Dermis blood vessel endothelial cell (primary cell): ENCODE measurements around the gene SLC37A4. TPM values are rescaled to one million over a fixed set of nuclear protein-coding genes. Genes with fewer than 3 reads are reported as not detected.
"Not testable (repeated sequence)": the region's sequence is repeated elsewhere in the genome, so short reads cannot be mapped to it uniquely, and the experiment has no call there.

ENCODE experiments used
- DNase-seq: peaks from one replicate; pipeline ENCODE4 v3.0.0; 2010
- total RNA-seq: library from RNA; depleted of rRNA; stranded (reverse); fragments of >200 nt; gene quantifications from 2 replicates; pipeline ENCODE4 v1.2.3, GENCODE V29; 2014

The SLC37A4 gene
- total RNA-seq, 1 donor from 2014 or later, result 18.4 TPM

- no peak for DNase-seq
Measured at GRCh38 chr11:119016216-119017009, 14.3 kb downstream of the SLC37A4 start.

DNA sequence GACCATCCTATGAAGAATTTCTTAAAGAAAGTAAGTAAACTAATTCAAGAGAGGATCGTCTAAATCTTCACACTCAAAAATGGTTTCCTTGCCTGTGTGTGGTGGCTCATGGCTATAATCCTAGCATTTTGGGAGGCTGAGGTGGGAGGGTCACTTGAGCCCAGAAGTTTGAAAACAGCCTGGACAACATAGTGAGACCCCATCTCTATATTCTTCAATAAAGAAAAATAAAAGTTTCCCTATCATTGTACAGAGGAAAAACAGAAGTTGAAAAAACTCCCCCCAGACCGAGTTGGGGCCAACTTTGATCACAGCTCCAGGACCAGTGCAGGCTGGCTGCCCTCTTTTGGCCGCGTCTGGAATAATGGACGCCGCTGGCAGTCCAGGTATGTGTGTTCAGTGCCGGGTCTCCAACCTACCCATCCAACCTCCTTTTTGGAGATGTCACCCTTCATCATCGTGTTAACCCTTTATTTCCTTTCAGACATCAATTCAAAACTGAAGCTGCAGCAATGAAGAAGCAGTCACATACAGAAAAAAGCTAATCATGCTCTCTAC is 15.5 kb downstream of the SLC37A4 start:
- DNase-seq, result peak; percentile 16

DNA sequence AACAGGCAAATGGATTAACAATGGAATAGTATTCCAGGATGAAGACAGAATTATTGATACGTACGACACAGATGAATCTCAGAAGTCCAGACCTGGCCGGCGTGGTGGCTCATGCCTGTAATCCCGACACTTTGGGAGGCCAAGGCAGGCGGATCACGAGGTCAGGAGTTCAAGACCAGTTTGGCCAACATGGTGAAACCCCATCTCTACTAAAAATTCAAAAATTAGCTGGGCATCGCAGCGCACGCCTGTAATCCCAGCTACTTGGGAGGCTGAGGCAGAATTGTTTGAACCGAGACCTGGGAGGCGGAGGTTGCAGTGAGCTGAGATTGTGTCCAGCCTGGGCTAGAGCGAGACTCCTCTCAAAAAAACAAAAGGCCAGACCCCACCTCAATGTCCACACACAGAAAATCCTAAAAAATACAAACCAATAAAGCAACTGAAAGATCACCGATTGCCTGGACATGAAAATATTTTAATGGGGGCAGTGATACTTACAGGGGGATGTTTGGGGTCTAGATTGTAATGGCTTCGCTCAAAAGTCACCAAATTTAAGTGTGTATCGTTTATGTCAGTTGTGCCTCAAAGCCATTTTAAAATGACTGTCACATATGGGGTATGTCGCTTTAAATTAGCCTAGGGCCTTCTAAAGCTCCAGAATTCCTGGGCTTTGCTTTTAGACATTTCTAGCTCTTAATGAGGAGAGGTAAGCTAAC is 16.3 kb downstream of the SLC37A4 start:
- DNase-seq, result no peak

DNA sequence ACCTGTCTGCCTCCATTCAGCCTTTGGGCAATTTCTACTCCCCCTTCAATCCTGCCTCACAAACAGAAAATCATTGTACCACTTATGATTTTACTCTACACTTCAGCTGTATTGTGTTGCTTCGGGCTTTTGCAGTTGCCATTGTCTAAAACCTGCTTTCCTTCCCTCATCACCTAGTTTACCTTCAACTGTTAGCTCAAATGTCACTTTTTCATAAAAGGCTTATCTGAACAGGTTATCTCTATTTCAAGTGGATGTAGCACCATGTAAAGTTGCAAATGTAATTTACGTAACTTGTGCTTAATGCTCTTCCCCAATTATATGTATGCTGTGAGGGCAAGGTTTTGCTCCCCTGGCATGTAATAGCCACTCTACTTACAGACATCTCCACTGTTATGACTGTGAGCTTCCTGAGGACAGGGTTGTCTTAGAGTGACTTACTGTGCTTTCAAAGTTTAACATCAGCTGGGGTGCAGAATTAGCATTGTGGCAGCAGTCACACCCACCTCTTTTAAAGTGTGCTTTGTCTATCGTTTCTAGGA is 18.0 kb downstream of the SLC37A4 start:
- no peak for DNase-seq

DNA sequence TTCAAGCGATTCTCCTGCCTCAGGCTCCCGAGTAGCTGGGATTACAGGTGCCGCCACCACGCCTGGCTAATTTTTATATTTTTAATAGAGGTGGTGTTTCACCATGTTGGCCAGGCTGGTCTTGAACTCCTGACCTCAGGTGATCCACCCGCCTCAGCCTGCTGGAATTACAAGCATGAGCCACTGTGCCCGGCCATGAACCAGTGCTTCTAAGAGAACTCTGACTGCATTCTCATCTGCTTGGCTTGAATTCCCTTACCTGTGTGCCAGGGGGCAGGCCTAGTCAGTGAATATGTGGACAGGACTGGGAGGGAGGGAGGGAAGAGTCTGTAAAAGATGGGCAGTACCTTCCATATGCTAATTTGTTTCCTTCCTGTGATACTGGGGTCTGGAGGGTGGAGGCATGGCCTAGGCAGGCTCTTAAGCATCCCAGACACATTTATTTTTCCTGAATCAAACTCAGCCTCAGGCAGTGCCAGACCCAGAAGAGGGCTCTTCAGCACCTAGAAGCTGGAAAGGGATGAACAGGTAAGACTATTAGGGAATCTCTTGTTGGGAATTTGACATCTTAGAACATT is 19.1 kb downstream of the SLC37A4 start:
- DNase-seq, result no peak

DNA sequence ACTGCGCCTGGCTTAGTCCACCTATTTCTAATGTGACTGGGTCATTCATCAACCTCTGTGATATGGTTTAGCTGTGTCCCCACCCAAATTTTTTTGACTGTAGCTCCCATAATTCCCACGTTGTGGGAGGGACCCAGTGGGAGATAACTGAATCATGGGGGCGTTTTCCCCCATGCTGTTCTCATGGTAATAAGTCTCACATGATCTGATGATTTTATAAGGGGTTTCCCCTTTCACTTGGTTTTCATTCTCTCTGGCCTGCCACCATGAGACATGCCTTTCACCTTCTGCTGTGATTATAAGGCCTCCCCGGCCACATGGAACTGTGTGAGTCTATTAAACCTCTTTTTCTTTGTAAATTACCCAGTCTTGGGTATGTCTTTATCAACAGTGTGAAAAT is 24.0 kb downstream of the SLC37A4 start:
- no peak for DNase-seq

GRCh38 chr11:119000906-119001305 is 29.8 kb downstream of the SLC37A4 start:
- DNase-seq, result no peak

DNA sequence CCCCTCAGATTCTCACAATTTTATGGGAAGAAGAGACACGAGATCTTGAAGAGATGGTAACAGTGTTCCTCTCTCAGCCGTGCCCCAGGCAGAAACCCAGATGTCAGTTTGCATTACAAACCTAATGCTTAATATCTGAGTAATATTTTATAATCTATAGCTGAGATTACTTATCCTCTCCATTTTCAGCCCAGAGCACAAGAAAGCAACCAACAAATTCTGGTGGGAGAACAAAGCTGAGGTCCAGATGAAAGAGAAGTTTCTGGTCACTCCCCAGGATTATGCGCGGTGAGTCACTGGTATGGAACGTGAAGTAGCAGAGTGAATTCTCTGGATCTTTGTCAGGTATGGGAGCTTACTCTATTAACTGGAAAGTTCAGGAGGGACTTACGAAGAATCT is 31.9 kb downstream of the SLC37A4 start:
- DNase-seq, result peak; percentile 71

- DNase-seq, result peak; percentile 22
Measured at GRCh38 chr11:118998388-118998717, 32.3 kb downstream of the SLC37A4 start.

DNA sequence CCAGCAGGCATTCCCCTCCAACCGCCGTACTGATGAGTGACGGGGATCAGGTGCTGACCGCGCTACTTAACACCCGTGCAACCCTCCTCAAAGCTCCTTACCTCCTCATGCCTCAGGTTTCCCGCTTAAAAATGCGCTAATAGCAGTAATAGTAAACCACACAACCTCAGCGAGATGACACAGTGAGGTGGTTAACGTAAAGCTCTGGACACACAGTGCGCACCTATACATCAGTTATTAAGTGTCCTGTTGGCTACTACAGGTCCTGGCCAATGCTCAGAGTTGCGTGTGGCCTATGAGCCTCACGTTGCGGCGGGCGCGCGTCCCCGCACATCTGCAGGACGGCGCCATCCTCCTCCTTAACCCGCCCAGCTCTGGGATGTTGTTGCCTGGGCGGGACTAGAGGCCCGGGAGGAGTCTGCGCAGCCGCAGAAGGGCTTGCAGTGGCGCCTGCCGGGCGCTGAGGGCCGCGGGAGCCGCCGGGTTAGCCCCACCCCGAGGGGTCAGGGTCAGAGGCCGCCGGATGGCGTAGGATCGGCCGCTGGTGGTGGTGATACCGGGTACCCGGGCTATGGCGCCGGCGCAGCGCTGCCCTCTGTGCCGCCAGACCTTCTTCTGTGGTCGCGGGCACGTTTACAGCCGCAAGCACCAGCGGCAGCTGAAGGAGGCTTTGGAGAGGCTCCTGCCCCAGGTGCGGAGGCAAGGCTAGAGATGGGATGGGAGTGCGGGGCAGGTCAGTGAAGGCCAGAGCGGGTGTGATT is 32.9 kb downstream of the SLC37A4 start, which contains the start of gene CENATAC:
Gene CENATAC, plus strand, starts transcription at position 512 of the 761 bp plus-strand sequence. Its CDS starts 60 bp downstream, at position 572.
- peak; percentile 91 for DNase-seq

DNA sequence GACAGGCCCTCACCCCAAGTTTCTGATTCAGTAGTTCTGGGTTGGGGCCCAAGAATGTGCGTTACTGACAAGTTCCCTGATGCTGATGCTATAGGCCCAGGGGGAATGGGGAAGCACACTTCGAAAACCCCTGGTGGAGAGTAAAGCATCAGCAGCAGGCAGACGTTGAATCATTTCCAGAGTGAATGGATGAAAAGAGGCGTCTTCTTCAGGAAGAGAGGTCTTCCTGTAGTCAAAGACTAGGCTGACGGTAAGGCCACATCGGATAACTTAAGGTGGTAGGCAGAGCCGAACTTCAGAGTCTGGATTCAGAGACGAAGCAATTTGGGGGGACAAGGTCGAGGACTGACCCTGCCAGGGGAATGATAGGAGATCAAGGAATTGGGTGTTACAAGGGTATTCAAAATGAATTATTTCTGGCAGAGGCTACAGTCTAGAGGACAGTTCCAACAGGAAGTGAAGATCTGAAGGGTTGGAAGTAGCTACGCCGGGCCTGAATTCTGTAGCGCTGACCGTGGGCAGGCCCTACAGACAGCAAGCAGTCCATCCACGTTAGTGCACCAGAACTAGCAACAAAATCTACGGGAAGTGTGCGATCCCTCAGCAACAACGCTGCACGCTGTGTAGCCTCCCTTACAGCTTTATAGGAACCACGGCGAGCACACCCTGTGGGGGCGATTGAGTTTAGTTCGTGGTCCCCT is 33.6 kb downstream of the SLC37A4 start:
- peak; percentile 47 for DNase-seq

DNA sequence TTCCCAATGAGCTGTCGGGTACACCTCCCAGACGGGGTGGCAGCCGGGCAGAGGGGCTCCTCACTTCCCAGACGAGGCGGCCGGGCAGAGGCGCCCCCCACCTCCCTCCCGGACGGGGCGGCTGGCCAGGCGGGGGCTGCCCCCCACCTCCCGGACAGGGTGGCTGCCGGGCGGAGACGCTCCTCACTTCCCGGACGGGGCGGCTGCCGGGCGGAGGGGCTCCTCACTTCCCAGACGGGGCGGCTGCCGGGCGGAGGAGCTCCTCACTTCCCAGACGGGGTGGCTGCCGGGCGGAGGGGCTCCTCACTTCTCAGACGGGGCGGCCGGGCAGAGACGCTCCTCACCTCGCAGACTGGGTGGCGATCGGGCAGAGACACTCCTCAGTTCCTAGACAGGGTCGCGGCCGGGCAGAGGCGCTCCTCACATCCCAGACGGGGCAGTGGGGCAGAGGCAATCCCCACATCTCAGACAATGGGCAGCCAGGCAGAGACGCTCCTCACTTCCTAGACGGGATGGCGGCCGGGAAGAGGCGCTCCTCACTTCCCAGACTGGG is 39.1 kb downstream of the SLC37A4 start:
- DNase-seq, result not testable (repeated sequence)

DNA sequence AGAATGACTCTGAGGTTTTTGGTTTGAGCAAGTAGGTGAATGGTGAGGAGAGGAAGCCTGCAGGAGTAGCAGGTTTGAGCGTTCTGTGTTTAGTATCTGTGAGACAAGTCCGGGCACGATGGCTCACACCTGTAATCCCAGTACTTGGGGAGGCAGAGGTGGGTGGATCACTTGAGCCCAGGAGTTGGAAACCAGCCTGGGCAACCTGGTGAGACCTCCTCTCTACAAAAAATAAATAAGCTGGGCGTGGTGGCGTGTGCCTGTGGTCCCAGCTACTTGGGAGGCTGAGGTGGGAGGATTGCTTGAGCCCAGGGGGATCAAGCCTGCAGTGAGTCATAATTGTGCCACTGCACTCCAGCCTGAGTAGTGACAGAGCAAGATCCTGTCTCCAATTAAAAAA is 42.4 kb downstream of the SLC37A4 start:
- DNase-seq, result no peak

DNA sequence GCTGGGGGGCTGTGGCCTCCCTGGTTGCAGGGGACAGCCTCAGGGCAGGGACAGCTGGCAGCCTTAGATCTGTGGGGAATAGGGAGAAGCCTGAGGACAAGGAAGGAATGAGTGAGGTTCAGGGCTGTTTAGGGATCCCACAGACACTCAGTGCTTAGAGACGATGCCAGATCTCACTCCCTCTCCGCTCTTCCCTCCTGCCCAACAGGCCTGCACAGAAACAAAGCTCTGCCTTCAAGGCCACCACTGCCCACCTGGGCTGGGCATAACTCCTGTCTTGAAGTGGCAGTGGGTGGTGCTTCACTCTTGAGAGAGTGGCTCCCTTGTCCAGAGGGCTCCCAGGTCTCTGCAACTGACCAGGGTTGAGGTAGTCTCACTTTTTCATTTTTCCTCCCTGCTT is 45.9 kb downstream of the SLC37A4 start:
- DNase-seq, result no peak

GRCh38 chr11:118984337-118984736 is 46.3 kb downstream of the SLC37A4 start:
- not testable (repeated sequence) for DNase-seq

- peak; percentile 11 for DNase-seq
Measured at GRCh38 chr11:118980191-118980881, 50.3 kb downstream of the SLC37A4 start.

DNA sequence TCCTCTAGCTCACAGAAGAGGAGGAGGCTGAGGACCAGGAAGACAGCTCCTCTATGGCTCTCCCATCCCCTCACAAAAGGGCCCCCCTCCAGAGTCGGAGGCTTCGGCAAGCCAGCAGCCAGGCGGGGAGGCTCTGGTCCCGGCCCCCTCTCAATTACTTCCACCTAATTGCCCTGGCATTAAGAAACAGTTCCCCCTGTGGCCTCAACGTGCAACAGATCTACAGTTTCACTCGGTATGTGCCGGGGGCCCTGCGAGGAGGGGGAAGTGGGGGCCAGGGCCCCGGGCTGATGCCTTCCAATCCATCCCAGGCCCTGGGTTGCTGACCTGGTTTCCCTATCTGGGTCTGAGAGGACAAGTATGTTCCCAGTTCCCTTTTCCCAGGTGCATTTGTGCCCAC is 51.2 kb downstream of the SLC37A4 start:
- no peak for DNase-seq

DNA sequence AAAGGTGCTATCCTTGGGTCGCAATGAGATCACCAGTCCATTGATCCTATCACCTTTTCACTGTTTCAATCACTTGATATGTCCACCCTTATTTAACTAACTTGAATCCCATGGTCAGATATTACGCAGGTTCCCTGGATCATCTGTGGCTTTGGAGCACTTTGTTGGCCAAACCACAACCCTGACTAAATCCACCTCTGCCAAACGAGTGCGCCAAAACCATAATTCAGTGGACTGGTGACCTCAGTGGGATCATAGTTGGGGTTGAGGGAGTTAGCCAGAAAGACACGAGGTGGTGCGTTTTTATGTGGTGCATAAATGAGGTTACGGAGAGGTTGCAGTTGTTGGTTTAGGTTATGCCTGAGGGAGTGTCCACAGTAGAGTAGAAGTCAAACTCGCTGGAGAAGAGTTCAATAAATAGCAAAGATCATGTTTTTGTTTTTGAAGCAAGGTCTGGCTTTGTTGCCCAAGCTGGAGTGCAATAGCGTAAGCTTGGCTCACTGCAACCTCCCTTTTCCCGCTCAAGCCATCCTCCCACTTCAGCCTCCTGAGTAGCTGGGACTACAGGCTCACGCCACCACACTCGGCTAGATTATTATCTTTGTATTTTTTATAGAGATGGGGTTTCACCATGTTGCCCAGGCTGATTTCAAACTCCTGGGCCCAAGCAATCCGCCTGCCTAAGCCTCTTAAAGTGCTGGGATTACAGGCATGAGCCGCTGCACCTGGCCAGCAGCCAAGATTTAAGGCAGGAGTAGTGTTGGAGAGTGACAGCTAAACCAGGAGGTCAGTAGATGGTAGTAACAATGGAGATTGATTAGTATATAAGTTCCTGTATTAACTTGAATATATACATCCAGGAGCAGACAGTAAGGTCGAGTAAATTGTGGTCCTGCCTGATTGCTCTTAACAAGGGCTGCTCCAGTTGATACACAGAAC is 54.6 kb downstream of the SLC37A4 start:
- no peak for DNase-seq
